Neural cell (in vitro differentiated cells): Measurements from ENCODE around the gene ELANE. TPM values are rescaled to one million over a fixed set of nuclear protein-coding genes. Genes with fewer than 3 reads are reported as not detected.

Experiments
- H2AFZ ChIP-seq: fragments of 200-600, 300-800 bp; sonication (generic), shearing (Covaris generic); 2 replicates; pipeline ENCODE4 v1.6.0; 2014; ENCODE audit warnings: low read depth, mild to moderate bottlenecking, antibody characterized with exemption, low read length, moderate library complexity
- H3F3A ChIP-seq: fragments of 200-600 bp; shearing (Covaris generic); 2 replicates; pipeline ENCODE4 v1.6.1; 2016; ENCODE audit warnings: mild to moderate bottlenecking, moderate library complexity, mixed read lengths, antibody characterized with exemption, low read length; ENCODE audit not compliant: insufficient read depth, poor library complexity, severe bottlenecking
- H3K27ac ChIP-seq: fragments of 200-600, 300-800 bp; sonication (generic), shearing (Covaris generic); 2 replicates; pipeline ENCODE4 v1.5.1; 2014; ENCODE audit warnings: mild to moderate bottlenecking, low read length, moderate library complexity
- H3K27me3 ChIP-seq: fragments of 300-800, 200-600 bp; sonication (generic), shearing (Covaris generic); 2 replicates; pipeline ENCODE4 v1.6.0; 2014; ENCODE audit warnings: mild to moderate bottlenecking, low read depth, low read length, moderate library complexity; ENCODE audit not compliant: insufficient read depth
- H3K36me3 ChIP-seq: fragments of 300-800, 200-600 bp; sonication (generic), shearing (Covaris generic); 2 replicates; pipeline ENCODE4 v1.5.1; 2014; ENCODE audit warnings: mild to moderate bottlenecking, antibody characterized with exemption, low read length, moderate library complexity; ENCODE audit not compliant: insufficient read depth
- H3K4me2 ChIP-seq: fragments of 300-800, 200-600 bp; sonication (generic), shearing (Covaris generic); 2 replicates; pipeline ENCODE4 v1.6.0; 2014; ENCODE audit warnings: mild to moderate bottlenecking, low read length
- H3K4me3 ChIP-seq: fragments of 300-800, 200-600 bp; sonication (generic), shearing (Covaris generic); 2 replicates; pipeline ENCODE4 v1.5.1; 2014; ENCODE audit warnings: mild to moderate bottlenecking, low read length, moderate library complexity
- H3K79me2 ChIP-seq: fragments of 200-600 bp; shearing (Covaris generic); replicated peaks from 2 replicates; pipeline ENCODE4 v1.6.0; 2014; ENCODE audit warnings: mild to moderate bottlenecking, low read length, moderate library complexity; ENCODE audit not compliant: insufficient read depth
- H3K9ac ChIP-seq: fragments of 300-800, 200-600 bp; sonication (generic), shearing (Covaris generic); 2 replicates; pipeline ENCODE4 v1.6.1; 2016; ENCODE audit warnings: mild to moderate bottlenecking, low read length, mixed read lengths
- H3K9me2 ChIP-seq: fragments of 200-600 bp; shearing (Covaris generic); 2 replicates; pipeline ENCODE4 v1.6.1; 2016; ENCODE audit warnings: mild to moderate bottlenecking, low read length, mixed read lengths; ENCODE audit not compliant: insufficient read depth
- H3K9me3 ChIP-seq: fragments of 200-600, 300-800 bp; sonication (generic), shearing (Covaris generic); 2 replicates; pipeline ENCODE4 v1.6.1; 2016; ENCODE audit warnings: mild to moderate bottlenecking, mixed run types, low read length, moderate library complexity, mixed read lengths
- H4K20me1 ChIP-seq: fragments of 200-600 bp; shearing (Covaris generic); 2 replicates; pipeline ENCODE4 v1.6.1; 2016; ENCODE audit warnings: mild to moderate bottlenecking, mixed run types; ENCODE audit not compliant: insufficient read depth
- EP300 ChIP-seq: fragments of 450-650 bp; conservative IDR thresholded peaks from 2 replicates; pipeline ENCODE4 v1.6.1; 2014; ENCODE audit warnings: antibody characterized with exemption, mild to moderate bottlenecking, moderate library complexity; ENCODE audit not compliant: poor library complexity, severe bottlenecking
- EZH2 ChIP-seq: fragments of 200-600, 300-800 bp; shearing (Covaris generic), sonication (generic); IDR thresholded peaks from 2 replicates; pipeline ENCODE4 v1.6.1; 2014; ENCODE audit warnings: antibody characterized with exemption, low read length, borderline replicate concordance, mild to moderate bottlenecking; ENCODE audit not compliant: insufficient read depth, poor library complexity, severe bottlenecking
- MXI1 ChIP-seq: fragments of 450-650 bp; conservative IDR thresholded peaks from 2 replicates; pipeline ENCODE4 v1.6.1; 2014; ENCODE audit warnings: antibody characterized with exemption, mild to moderate bottlenecking; ENCODE audit not compliant: poor library complexity, severe bottlenecking
- POLR2AphosphoS5 ChIP-seq: IDR thresholded peaks from 2 replicates; pipeline ENCODE4 v1.6.1; 2012
- RAD21 ChIP-seq: fragments of 450-650 bp; conservative IDR thresholded peaks from 2 replicates; pipeline ENCODE4 v1.6.1; 2014; ENCODE audit warnings: antibody characterized with exemption, mild to moderate bottlenecking, moderate library complexity
- SMC3 ChIP-seq: fragments of 450-650 bp; conservative IDR thresholded peaks from 2 replicates; pipeline ENCODE4 v1.6.1; 2014; ENCODE audit warnings: antibody characterized with exemption, mild to moderate bottlenecking, moderate library complexity; ENCODE audit not compliant: poor library complexity
- TAF1 ChIP-seq: IDR thresholded peaks from 2 replicates; pipeline ENCODE4 v1.6.1; 2012; ENCODE audit warnings: low read depth
- polyA plus RNA-seq: library from polyadenylated mRNA; depleted of rRNA; stranded (reverse); fragments of >200 nt; gene quantifications from 2 replicates; pipeline ENCODE4 v1.2.3, GENCODE V29; 2014
- TF ChIP-seq, protein P1 (sequence below): IDR thresholded peaks from 2 replicates; pipeline ENCODE4 v1.6.1; 2012; ENCODE audit warnings: borderline replicate concordance
- TF ChIP-seq, protein P2 (sequence below): fragments of 450-650 bp; IDR thresholded peaks from 2 replicates; pipeline ENCODE4 v1.5.1; 2014; ENCODE audit warnings: antibody characterized with exemption, mild to moderate bottlenecking, moderate library complexity; ENCODE audit not compliant: poor library complexity, severe bottlenecking

ELANE gene
- polyA plus RNA-seq, 1 donor from 2014 or later: not detected

- no peaks in the 10 kb centered on the region for H3F3A ChIP-seq
- no peak overlapping the region for H2AFZ ChIP-seq
- H3K36me3 ChIP-seq: no peaks in the 10 kb centered on the region
- no peaks in the 10 kb centered on the region for H3K9me2 ChIP-seq
- no peaks in the 10 kb centered on the region for H3K9me3 ChIP-seq
- no peak overlapping the region for H3K9ac ChIP-seq
- no peak for TF ChIP-seq TAF1
- TF ChIP-seq, protein P1, sequence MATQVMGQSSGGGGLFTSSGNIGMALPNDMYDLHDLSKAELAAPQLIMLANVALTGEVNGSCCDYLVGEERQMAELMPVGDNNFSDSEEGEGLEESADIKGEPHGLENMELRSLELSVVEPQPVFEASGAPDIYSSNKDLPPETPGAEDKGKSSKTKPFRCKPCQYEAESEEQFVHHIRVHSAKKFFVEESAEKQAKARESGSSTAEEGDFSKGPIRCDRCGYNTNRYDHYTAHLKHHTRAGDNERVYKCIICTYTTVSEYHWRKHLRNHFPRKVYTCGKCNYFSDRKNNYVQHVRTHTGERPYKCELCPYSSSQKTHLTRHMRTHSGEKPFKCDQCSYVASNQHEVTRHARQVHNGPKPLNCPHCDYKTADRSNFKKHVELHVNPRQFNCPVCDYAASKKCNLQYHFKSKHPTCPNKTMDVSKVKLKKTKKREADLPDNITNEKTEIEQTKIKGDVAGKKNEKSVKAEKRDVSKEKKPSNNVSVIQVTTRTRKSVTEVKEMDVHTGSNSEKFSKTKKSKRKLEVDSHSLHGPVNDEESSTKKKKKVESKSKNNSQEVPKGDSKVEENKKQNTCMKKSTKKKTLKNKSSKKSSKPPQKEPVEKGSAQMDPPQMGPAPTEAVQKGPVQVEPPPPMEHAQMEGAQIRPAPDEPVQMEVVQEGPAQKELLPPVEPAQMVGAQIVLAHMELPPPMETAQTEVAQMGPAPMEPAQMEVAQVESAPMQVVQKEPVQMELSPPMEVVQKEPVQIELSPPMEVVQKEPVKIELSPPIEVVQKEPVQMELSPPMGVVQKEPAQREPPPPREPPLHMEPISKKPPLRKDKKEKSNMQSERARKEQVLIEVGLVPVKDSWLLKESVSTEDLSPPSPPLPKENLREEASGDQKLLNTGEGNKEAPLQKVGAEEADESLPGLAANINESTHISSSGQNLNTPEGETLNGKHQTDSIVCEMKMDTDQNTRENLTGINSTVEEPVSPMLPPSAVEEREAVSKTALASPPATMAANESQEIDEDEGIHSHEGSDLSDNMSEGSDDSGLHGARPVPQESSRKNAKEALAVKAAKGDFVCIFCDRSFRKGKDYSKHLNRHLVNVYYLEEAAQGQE: no peak
- no peak for TF ChIP-seq SMC3
- TF ChIP-seq EP300: no peak
- TF ChIP-seq EZH2: no peak
- TF ChIP-seq, protein P2, sequence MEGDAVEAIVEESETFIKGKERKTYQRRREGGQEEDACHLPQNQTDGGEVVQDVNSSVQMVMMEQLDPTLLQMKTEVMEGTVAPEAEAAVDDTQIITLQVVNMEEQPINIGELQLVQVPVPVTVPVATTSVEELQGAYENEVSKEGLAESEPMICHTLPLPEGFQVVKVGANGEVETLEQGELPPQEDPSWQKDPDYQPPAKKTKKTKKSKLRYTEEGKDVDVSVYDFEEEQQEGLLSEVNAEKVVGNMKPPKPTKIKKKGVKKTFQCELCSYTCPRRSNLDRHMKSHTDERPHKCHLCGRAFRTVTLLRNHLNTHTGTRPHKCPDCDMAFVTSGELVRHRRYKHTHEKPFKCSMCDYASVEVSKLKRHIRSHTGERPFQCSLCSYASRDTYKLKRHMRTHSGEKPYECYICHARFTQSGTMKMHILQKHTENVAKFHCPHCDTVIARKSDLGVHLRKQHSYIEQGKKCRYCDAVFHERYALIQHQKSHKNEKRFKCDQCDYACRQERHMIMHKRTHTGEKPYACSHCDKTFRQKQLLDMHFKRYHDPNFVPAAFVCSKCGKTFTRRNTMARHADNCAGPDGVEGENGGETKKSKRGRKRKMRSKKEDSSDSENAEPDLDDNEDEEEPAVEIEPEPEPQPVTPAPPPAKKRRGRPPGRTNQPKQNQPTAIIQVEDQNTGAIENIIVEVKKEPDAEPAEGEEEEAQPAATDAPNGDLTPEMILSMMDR: no peak
- TF ChIP-seq POLR2AphosphoS5: no peak
- H4K20me1 ChIP-seq: no peaks in the 10 kb centered on the region
- H3K27me3 ChIP-seq: no peaks in the 10 kb centered on the region
- no peak overlapping the region for H3K4me2 ChIP-seq
- no peak overlapping the region for H3K27ac ChIP-seq
- no peaks in the 10 kb centered on the region for H3K79me2 ChIP-seq
- H3K4me3 ChIP-seq: no peak overlapping the region
Measured at GRCh38 chr19:901216-902092, 49.4 kb downstream of the ELANE start.

DNA sequence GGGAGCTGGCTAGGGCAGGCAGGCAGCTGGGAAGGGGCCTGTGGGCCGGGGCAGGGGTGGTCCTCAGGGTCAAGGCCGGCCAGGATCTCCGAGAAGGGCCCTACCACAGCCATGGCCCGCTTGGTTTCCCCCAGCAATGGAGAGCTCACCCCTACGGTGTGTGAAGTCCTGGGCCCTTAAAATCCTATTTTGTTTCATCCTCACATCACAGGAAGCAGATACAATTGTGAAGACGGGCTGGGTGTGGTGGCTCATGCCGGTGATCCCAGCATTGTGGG is 49.9 kb downstream of the ELANE start:
- Histone ChIP-seq H3K9ac (no peak overlapping the region), H2AFZ (no peak overlapping the region), H4K20me1 (no peaks in the 10 kb centered on the region), H3K9me3 (no peaks in the 10 kb centered on the region), H3K9me2 (no peaks in the 10 kb centered on the region), H3K36me3 (no peaks in the 10 kb centered on the region), H3K4me3 (no peak overlapping the region), H3K27ac (no peak overlapping the region), H3K79me2 (no peaks in the 10 kb centered on the region), H3K27me3 (no peaks in the 10 kb centered on the region), H3K4me2 (no peak overlapping the region), H3F3A (no peaks in the 10 kb centered on the region)
- no peak for TF ChIP-seq TAF1
- no peak for TF ChIP-seq RAD21
- no peak for TF ChIP-seq EP300
- TF ChIP-seq, protein P2: no peak
- TF ChIP-seq EZH2: no peak
- no peak for TF ChIP-seq MXI1
- TF ChIP-seq POLR2AphosphoS5: no peak
- TF ChIP-seq, protein P1: no peak
- no peak for TF ChIP-seq SMC3
